ENCODE measurements around the gene ERBB2. TPM values are rescaled to one million over a fixed set of nuclear protein-coding genes. Genes with fewer than 3 reads are reported as not detected.

Gene ERBB2
- total RNA-seq, 6 experiments from 2014 or later, result 8.9 to 40.4 (median 26.2) TPM

DNA sequence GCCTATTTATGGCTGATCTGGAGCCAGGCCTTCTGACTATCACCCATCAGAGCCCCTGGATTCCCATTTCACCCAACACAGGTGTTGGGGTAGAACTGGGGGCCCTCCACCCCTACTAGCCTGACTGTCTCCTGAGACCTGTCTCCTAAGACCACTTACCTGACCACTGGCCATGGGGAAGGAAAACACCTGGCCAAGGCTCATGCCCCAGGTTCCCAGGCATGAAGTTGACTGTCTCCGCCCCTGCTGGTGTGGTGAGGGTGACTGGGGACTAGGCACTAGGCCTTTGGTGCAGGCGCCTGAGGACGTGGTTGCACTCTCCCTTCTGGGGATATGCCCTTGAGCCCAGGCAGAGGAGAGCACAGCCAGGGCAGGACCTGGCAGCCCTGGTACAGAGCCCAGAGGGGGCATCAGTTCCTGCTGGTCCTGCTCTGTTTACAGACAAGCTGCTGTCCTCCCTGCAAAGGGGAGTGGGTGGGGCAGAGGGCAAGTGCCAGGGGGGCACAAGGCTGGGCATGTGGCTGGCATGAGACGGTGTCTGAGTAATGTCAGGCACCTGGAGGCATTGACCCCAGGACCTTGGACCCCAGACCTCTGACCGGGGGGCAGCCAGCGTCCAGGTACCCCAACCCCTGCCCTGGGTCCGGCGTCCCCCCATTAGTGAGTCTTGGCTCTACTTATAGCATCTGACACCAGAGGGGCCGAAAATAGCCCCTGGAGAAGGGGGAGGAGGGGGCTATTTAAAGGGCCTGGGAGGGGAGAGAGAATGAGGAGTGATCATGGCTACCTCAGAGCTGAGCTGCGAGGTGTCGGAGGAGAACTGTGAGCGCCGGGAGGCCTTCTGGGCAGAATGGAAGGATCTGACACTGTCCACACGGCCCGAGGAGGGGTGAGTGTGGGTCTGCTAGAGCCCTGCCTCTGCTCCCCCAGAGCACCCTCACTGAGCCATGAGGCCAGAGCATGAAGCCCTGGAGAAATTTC, 35.0 kb upstream of the ERBB2 start, which contains the start of gene TCAP:
TSS of gene TCAP (plus strand) at position 769 of the 981 bp plus-strand sequence. CDS start at position 780, 11 bp downstream.
- TF ChIP-seq, protein P1, sequence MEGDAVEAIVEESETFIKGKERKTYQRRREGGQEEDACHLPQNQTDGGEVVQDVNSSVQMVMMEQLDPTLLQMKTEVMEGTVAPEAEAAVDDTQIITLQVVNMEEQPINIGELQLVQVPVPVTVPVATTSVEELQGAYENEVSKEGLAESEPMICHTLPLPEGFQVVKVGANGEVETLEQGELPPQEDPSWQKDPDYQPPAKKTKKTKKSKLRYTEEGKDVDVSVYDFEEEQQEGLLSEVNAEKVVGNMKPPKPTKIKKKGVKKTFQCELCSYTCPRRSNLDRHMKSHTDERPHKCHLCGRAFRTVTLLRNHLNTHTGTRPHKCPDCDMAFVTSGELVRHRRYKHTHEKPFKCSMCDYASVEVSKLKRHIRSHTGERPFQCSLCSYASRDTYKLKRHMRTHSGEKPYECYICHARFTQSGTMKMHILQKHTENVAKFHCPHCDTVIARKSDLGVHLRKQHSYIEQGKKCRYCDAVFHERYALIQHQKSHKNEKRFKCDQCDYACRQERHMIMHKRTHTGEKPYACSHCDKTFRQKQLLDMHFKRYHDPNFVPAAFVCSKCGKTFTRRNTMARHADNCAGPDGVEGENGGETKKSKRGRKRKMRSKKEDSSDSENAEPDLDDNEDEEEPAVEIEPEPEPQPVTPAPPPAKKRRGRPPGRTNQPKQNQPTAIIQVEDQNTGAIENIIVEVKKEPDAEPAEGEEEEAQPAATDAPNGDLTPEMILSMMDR (IDR thresholded peaks at IDR 0.05), result no peak
- no peak for TF ChIP-seq POLR2A (IDR thresholded peaks at IDR 0.05)
- H3K9me3 ChIP-seq, result no peaks in the 10 kb centered on the region
- ATAC-seq (no peak), DNase-seq (no peak)
- H3K27me3 ChIP-seq, result peaks cover 0 to 4% of the 10 kb centered on the region in 2 donors
- no peaks in the 10 kb centered on the region for H3K36me3 ChIP-seq
- peaks cover 0 to 45% (median 22%) of the 10 kb centered on the region in 4 donors for H3K4me1 ChIP-seq
- intact Hi-C loops (cut with DNase I), result no loop called here
- H3K27ac ChIP-seq, result no peak within 1 kb of the TSS
- H3K4me3 ChIP-seq, result no peak within 1 kb of the TSS
- WGBS (ENCODE audit: insufficient coverage, low coverage, low lambda C conversion rate, missing lambda C conversion rate), result 45% methylated on average over 10 of the region's 15 CpGs

DNA sequence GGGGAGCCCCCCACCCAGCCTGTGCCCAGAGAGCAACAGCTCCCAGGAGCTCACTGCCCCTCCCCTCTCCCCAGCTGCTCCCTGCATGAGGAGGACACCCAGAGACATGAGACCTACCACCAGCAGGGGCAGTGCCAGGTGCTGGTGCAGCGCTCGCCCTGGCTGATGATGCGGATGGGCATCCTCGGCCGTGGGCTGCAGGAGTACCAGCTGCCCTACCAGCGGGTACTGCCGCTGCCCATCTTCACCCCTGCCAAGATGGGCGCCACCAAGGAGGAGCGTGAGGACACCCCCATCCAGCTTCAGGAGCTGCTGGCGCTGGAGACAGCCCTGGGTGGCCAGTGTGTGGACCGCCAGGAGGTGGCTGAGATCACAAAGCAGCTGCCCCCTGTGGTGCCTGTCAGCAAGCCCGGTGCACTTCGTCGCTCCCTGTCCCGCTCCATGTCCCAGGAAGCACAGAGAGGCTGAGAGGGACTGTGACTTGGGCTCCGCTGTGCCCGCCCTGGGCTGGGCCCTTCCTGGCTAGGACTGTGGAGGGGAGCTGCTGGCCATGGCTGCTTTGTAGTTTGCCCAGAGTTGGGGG, 34.1 kb upstream of the ERBB2 start:
- Histone ChIP-seq H3K27ac (no peak overlapping the region), H3K9me3 (no peaks in the 10 kb centered on the region), H3K36me3 (no peaks in the 10 kb centered on the region), H3K4me3 (no peak overlapping the region), H3K27me3 (peaks cover 0 to 4% of the 10 kb centered on the region in 2 donors), H3K4me1 (peaks cover 0 to 45% (median 22%) of the 10 kb centered on the region in 4 donors)
- TF ChIP-seq, protein P1 (IDR thresholded peaks at IDR 0.05), result peak in 2 of 4 donors; percentile 4 to 5
- TF ChIP-seq POLR2A (IDR thresholded peaks at IDR 0.05), result no peak
- DNase-seq (no peak), ATAC-seq (peak; percentile 3 to 22 (median 12))
- intact Hi-C loops (cut with DNase I), result no loop called here
- WGBS (ENCODE audit: insufficient coverage, low coverage, low lambda C conversion rate, missing lambda C conversion rate), result 0% methylated on average over 1 of the region's 17 CpGs

DNA sequence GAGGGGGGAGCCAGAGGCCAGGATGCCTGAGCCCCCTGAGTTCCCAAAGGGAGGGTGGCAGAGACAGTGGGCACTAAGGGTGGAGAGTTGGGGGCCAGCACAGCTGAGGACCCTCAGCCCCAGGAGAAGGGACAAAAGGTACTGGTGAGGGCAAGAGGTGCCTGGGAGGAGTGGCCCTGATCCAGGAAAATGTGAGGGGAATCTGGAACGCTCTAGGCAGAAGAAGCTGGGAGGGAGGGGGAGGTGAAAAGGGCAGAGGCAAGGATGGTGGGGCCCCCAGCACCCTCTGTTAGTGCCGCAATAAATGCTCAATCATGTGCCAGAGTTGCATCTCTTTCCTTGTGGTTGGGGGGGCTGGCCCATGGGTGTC, 33.6 kb upstream of the ERBB2 start:
- no peak for TF ChIP-seq POLR2A (IDR thresholded peaks at IDR 0.05)
- TF ChIP-seq, protein P1 (IDR thresholded peaks at IDR 0.05), result no peak
- peaks cover 0 to 45% (median 22%) of the 10 kb centered on the region in 4 donors for H3K4me1 ChIP-seq

DNA sequence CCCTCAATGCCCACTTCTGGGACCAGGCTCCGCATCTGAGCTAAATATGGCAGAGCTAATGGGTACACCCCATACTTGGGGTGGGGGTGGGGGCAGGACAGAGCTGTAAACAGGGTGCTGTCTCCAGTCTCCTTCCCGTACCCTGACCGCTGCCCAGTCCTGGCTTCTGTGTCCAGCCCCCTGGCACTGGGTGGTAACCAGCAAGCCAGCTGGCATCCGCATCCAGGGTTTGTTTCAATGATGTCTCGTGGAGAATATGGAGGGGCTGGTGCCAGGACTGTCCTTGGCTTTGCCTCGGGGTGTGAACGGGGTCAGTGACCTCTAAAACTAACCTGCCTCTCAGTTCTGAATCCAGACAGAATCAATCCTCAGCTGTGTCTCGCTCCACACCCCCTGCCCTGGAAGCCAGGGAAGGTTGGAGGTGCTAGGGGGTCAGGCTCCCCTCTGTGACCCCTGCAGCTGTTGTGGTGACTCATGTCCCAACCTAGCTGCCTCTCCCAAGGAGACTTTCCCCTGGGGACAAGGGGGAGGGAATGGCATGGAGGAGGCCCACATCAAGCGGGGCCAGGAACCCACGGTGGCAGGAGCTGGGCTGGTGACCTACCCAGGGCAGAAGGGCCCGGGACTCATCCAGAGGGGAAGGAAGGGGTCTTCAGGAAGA, 33.1 kb upstream of the ERBB2 start:
- Histone ChIP-seq H3K27me3 (peaks cover 0 to 4% of the 10 kb centered on the region in 2 donors), H3K4me3 (no peak overlapping the region), H3K27ac (no peak overlapping the region), H3K36me3 (no peaks in the 10 kb centered on the region), H3K9me3 (no peaks in the 10 kb centered on the region), H3K4me1 (peaks cover 0 to 45% (median 22%) of the 10 kb centered on the region in 4 donors)
- ATAC-seq, result peak; percentile 61 to 84 (median 74)
- DNase-seq, result peak; percentile 72 to 95 (median 93)
- TF ChIP-seq, protein P1 (IDR thresholded peaks at IDR 0.05), result no peak
- TF ChIP-seq POLR2A (IDR thresholded peaks at IDR 0.05), result no peak
- intact Hi-C loops (cut with DNase I), result no loop called here
- WGBS (ENCODE audit: insufficient coverage, low coverage, low lambda C conversion rate, missing lambda C conversion rate), result 10% methylated on average over 6 of the region's 11 CpGs

More for the DNA sequence above, 33.6 kb upstream of the ERBB2 start:
- no peak overlapping the region for H3K27ac ChIP-seq
- intact Hi-C loops (cut with DNase I), result no loop called here
- no peak for ATAC-seq
- DNase-seq, result no peak
- no peaks in the 10 kb centered on the region for H3K36me3 ChIP-seq
- no peaks in the 10 kb centered on the region for H3K9me3 ChIP-seq
- peaks cover 0 to 4% of the 10 kb centered on the region in 2 donors for H3K27me3 ChIP-seq
- no peak overlapping the region for H3K4me3 ChIP-seq
- WGBS (ENCODE audit: insufficient coverage, low coverage, low lambda C conversion rate, missing lambda C conversion rate), result 0% methylated on average over 1 of the region's 2 CpGs

Data from right lobe of liver (tissue), 6 donors.